ENCODE data around the gene TTC14.

DNA sequence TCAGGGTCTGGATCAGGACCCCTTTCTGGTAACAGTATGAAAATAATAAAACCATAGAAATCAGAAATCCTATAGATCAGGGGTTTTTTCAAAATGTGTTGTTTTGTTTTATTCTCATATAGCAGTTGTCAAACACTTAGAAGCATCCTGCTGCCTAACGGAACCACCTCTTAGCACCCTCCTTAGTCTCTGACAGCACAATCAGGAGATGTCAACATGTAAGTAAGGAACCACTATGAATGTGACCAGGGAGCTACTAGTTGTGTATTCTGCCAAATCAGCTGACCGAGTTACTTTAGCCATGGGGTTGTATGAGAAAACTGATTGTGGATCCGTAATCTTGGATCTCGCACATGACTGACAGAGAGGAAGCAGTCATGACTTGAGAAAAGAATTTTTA is 55.1 kb downstream of the TTC14 start:
- TF ChIP-seq FOXA2 (IDR thresholded peaks at IDR 0.05) (no peak), JUND (IDR thresholded peaks at IDR 0.05) (no peak), ZBTB33 (IDR thresholded peaks at IDR 0.05) (no peak), TAF1 (conservative IDR thresholded peaks at IDR 0.05) (no peak), SP1 (IDR thresholded peaks at IDR 0.05) (no peak)
- TF ChIP-seq, protein P1, sequence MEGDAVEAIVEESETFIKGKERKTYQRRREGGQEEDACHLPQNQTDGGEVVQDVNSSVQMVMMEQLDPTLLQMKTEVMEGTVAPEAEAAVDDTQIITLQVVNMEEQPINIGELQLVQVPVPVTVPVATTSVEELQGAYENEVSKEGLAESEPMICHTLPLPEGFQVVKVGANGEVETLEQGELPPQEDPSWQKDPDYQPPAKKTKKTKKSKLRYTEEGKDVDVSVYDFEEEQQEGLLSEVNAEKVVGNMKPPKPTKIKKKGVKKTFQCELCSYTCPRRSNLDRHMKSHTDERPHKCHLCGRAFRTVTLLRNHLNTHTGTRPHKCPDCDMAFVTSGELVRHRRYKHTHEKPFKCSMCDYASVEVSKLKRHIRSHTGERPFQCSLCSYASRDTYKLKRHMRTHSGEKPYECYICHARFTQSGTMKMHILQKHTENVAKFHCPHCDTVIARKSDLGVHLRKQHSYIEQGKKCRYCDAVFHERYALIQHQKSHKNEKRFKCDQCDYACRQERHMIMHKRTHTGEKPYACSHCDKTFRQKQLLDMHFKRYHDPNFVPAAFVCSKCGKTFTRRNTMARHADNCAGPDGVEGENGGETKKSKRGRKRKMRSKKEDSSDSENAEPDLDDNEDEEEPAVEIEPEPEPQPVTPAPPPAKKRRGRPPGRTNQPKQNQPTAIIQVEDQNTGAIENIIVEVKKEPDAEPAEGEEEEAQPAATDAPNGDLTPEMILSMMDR (IDR thresholded peaks at IDR 0.05; ENCODE audit: low read depth, low read length, missing input control) = no peak
- TF ChIP-seq, protein P2, sequence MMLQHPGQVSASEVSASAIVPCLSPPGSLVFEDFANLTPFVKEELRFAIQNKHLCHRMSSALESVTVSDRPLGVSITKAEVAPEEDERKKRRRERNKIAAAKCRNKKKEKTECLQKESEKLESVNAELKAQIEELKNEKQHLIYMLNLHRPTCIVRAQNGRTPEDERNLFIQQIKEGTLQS (IDR thresholded peaks at IDR 0.05) = no peak
